DMS153 (cell line): ENCODE measurements around the gene LYZL4.

Source experiments
- DNase-seq: peaks from one replicate; lab custom pipeline; 2025; lab: John Stamatoyannopoulos, UW

LYZL4 gene

DNA sequence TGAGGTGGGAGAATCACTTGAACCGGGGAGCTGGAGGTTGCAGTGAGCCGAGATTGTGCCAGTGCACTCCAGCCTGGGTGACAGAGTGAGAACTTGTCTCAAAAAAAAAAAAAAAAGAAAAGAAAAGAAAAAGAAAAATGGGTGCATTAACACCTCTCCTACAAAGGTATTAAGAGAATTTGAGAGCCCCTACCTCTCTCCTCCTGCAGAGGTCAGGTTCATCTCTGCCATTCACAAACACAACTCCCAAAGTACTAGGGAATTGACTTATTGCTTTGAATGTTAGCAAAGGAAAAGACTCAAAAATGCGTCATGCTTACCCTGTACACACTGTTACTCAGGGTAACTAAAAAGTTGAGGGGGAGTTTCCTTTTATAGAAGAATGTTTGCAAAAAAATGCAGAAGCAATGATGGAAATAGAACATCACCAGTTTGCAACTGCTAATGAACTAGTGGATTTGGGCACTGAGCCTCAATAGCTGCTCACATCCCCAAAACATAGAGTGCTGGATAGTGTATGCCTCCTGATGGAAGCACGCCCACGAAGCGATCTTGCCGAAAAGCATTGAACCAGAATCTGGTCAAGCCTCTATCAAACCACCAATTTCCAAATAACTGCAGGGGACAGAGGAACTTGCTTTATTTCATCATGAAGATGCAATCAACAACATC is 15.5 kb upstream of the LYZL4 start:
- DNase-seq, result no peak

DNA sequence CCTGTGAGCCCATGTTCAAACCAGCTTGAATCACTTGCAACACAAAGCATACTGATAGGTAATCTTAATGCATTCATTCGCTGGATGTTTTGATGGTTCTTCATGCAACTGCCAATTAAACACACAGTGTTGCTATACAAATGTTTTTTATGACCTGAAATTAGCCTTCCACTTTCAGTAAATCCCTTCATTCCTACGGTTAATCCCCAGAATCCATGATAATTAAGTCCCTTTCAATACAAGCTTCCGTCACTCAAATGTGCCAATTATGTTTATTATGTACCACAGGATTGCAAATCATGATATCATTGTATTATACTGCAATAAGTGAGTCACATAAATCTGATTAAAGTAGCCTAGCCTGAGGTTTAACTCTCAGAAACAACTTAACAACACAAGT is 14.5 kb upstream of the LYZL4 start:
- no peak for DNase-seq

DNA sequence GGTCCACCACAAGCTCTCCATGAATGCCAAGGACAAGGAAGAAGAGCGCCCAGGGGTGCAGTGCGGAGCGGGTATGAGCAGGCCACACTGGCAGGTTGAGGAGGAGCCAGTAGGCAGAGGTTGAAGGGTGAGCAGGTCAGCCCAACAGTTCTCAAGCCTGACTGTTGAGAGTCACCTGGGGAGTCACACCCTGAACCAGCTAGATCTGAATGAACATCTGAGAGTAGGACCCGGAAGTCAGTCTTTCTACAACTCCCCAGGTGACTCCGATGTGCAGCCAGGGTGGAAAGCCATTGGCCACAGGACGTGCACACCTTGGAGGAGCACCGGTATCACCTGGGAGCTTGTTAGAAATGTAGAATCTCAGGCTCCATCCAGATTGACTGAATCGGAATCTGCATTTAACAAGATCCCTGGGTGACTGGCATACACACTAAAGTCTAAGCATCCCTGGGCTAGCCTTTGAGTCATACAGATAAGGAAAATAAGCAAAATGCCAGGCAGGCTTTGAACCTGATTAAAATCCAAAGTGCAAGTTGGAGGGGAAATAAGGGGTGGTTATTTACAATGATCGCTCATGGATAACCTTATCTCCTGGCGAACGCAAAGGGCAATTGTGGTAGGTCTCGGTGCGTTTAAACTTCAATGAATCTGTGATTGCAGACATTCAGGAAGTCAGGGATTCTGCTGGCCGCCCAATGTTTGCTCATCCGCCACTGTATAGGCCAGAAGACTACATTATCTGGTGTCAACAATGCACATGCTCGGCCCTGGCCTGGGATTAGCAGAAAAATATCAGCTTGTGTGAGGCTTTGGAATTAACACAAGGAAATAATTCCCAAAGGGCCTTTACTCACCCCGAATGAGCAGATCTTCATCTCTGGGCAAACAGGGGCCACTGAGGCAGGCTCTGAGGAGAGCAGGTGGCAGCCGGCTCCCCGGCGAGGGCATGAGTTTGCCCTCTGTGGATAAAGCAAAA is 11.7 kb upstream of the LYZL4 start:
- peak; percentile 9 for DNase-seq

DNA sequence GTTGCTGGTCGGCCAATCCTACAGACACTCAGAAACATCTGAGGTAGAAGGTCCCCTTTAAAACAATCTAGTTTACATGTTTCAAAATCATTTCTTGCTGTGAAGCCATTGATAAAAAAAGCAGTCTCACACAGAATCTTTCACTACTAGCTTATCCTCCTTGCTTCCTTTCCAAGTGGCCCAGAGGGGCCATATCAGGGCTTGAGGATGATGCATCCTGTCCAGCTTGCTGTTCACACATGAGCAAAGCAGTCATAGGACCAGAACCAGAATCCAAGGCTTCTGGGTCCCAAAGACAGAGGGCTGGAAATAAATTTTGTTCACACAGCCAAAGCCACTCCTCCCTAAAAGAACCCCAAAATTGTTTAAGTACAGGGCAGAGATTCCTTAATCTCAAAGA is 9.2 kb upstream of the LYZL4 start:
- no peak for DNase-seq

DNA sequence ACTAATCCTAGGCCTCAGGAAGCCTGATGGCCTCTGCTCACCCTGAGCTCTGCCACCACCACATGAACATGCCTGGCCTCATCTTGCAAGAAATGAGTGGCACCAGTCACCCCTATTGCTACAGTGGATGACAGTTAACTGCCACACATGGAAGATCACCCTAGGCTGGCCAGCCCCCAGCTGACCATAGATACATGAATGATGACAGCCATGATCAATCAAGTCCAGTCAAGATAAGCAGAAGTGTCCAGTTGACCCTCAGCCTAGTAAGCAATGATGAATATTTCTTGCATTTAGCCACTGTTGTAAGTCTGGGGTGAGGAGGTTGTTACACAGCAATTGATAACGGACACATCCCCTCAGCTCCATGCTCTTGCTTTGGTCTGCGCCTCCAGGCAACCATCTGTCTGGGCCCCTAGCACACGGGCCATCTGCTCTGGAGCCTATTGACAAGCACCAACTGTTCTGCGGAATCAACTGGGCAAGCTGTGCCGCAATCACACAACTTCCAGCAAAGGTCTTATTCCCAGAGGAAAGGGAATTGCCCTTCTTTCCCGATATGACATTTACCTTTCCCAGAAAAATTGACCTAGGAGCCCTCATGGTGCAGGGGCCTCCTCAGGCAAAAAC is 2.2 kb upstream of the LYZL4 start:
- no peak for DNase-seq

DNA sequence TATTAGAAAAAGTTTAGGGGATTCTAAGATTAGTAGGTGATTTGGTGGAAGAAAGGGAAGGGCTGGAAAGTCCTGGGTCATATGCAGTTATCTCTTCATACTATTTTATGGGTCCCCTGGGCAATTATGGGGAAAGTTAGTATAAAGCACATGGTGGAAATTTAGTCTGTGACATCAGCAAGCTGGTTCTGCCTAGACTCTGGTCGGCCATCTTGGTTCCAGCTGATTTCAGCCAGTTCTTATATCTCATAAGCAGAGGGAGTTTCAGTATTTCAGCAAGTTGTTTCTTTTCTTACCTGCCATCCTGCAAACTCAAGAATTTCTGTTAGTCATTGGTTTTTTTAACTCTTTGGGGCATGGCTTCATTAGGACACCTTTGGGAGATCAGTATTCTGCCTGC is 1.0 kb upstream of the LYZL4 start:
- no peak for DNase-seq

DNA sequence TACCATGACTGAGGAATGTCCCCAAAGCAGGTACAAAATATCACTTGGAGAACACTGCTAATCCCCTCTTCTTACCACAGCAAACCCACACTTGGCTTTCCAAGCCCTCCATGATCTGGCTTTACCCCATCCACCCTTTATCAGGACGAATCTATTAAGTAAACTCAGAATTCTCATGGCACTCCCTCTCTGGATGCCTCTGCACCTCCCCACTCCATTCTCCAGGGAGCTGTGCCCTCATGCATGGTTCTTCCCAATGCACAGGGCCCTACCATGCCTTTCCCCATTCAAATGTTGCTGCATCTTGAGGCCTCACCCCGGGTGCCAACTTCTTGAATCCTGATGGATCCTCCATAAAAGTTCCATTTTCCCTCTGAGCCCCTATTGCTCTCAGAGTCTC is 2.3 kb downstream of the LYZL4 start:
- DNase-seq, result no peak

DNA sequence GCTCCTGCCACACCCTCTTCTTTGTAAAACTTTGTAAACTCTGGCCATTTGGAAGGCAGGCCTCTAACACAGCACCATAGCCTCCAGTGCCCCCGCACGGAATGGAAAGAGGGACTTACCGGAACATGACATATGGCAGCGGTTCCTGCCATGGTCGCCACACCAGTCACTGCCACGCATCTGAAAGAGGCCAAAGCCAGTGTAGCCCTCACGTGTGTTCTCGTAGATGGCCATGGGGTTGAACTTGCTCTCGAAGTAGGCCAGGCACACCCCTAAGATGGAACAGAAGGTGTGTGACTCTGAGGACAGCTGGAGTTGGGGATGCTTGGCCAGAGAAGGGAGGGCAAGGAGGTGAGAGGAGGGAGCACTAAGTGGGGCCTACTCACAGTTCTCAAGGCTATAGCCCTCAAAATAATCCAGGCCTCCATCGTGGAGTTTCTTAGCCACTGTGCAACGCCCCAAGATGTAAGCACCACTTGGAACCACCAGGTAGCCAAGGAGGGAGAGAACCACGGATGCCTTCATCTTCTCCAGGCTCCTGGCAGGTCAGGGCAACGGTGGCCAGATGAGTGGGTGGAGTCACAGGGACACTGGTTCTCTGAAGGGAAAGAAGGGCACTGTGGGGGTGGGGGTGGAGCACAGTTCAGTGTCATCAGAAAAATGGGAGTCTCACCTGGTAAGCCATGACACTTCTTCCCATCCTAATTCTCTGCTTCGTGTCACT is 3.5 kb downstream of the LYZL4 start:
- no peak for DNase-seq

DNA sequence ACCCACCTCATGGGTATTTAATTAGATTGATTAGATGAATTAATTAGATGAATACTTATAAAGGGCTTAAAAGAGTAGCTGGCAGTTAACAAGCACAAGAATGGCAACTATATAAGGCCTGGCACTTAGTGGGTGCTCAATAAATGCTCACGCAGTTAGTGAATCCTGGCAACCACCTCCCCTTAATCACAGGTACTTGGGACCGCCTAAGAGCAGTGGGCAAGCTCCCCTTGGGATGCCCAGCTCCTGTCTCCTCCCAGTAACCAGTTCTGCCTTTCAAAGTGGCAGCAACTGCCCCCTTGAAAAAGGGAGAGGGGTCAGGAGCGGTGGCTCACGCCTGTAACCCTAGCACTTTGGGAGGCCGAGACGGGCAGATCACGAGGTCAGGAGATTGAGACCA is 4.6 kb downstream of the LYZL4 start:
- no peak for DNase-seq

DNA sequence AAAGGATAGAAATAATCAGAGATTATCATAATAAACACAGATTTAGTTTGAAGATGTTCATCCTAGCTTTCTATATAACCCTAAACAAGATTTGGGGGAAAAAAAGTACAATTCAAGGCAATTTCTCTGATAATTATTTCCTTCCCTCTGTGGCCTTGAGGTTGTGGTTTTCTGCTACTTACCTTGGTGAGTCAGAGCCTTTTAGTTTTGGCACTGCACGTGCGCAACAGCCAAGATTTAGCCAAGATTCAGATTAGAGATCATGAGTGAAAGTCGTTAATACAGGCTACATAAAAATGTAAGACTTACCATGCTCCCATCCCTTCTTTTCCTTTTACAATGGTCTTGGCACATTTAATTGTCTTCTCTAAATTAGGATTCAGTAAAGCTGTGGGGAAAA is 6.7 kb downstream of the LYZL4 start:
- no peak for DNase-seq

DNA sequence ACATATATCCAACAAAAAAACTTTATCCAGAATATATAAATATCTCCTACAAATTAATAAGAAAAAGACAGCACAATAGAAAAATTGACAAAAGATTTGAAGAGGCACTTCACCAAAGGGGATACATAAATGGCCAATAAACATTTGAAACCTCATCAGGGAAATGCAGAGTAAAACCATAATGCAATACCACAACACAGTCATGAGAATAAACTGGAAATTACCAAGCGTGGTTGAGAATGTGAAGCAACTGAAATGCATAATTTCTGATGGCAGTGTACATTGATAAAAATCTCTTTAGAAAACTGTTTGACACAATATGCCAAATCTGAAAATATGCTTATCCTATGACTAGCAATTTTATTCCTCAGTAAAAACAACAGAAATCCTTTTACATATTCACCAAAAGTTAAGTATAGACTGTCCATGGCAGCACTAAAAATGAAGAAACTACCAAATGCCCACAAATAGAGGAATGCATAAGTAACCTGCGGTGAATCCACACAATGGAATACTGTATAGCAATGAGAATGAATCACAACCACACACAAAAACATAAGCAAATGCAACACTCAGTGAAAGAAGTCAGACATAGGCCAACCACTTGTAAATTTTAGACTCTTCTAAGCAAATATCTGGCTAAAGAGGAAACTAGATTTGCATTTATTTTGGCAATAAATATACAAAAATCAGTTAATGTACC is 7.9 kb downstream of the LYZL4 start:
- DNase-seq, result no peak

DNA sequence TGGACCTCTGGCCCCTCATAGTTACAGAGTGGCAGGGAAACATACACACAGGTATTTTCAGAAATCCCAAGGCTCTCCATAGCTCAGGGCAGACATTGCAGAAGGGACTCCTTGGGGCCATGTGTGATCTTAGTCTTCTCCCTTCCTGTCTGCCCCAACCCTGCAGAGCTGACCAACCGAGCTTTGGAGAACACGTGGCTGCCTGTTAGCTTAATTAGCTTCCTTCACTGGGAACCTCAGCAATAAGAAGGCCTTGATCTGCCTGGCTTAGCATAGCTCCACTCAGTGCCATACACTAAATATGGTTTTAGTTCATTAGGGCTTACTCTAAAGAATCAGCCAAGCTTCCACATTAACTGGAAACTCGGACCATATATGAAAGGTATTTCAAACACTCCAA is 12.3 kb downstream of the LYZL4 start:
- DNase-seq, result no peak

DNA sequence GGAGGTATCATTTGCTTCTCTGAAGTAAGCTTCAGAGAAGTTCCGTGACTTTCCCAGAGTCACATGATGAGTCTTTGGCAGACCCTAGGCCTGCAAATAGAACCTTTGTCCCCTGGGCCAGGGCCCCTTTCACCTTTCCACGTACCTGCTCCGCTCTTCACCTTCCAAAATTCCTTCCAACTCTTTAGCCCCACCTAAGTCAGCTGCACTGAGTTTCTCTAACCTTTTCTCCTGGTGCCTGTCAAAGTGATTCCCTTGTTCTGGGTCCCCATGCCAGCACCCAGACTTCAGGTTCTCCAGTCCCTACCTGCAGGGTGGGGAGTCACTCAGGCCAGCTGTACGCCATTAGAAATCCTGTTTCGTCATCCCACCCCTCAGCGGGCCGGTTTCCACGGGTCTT is 12.8 kb downstream of the LYZL4 start:
- no peak for DNase-seq

DNA sequence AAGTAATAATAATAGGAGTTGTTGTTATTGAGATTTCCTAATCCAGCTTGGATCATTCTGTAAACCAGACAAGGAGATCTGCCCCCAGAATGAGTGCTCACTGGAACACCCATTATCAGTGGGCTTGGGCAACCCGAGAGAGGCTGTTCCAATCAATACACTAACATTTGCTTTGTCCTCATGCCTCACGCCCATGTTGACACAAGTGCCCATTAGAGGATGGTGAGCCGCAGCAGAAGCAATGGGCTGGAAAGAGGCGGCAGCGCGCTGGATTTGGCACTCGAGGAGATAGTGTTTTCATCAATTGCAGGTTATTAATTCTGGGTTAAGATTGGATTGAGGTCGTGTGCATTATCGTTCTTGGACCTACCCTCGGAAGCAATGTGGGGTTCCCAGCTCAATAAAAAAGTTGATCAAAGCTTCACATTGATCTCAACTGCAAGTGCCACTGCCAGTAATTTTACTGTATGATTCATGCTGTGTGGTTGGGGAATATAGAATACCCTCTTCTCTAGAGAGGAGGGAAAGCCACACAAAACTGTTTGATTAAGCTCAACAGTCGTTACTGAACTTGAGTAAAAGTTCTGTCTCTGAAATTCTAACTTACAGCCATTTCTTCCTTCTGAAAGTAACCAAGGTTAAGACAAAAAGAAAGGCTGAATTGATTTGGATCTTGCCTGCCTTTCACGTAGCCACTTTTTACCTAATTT is 15.7 kb downstream of the LYZL4 start:
- peak; percentile 36 for DNase-seq

DNA sequence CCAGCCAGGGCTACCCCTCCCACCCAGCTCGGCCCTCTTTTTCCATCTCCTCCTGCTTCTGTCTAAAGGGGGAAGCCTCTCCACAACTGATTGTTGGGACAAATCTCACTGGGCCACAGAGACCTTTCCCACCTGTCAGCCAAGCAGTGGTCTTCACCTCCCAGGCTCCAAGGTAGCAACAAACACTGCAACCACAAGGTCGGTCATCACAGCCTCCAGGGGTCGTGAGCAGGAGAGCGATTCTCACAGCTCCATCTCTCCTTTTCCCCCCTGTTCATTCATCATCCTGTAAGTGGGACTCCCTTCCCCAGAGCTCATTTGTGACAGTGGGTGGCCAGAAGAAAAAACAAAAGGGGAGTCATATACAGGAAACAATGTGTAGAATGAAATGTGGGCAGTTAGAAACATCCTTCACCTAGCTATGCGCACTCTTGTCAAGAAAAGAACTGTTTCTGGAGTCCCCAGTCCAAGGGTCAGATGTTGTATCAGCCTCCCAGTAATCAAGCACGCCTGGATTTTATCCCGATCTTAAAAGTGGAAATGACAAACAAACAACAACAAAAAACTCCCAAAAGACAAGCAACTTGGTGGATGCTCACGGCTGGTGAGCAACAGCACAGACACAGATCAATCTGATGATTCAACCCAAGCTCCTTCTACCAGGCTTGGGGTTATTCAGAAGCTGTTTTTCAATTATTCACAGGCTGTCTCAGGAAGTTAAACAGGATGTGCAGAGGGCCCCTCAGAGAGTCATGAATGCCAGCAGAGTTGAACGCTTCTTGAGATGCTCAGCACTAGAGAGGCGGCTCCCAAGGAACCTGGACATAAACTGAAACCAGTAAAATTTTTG is 22.4 kb downstream of the LYZL4 start:
- no peak for DNase-seq

DNA sequence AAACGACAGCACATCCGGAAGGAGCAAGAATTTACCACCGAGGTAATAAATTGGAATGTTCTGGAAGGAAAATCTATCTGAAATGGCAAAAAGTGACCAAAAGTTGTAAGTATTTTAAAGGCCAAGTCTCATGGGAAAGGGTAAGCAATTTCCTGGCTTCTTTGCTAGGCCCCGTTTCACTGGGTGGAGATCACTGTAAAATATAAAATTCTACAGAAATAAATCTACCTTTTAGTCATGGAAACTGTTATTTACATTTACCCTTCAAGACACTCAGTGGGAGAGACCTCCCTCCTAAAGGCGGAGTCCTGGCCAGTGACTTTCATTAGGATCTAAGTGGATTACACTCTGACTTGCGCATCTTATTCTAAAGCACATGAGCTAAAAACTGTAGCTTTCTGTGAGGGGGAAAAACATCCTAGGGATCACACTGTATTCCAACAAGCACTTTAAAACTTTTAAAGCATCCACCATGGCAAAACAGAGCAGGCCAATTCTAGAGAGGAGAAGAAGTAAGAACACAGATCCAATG is 28.8 kb downstream of the LYZL4 start:
- no peak for DNase-seq

DNA sequence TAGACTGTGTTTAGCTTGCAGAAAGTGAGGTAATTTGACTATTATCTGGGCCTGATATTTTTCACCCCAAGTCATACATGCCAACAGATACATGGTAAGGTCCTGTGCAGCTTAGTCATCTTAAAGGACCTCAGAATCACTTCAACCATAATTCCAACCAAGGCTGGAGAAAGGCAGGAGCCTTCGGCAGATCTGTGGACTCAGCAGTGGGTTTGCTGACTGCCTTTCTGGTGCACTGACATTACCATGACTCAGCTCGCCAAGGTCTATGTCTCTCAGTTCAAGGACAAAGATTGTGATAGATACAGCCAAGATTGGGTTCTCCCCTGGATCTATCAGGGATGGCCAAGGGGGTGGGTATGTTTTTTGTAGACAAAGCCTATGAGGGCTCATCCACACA is 32.7 kb downstream of the LYZL4 start:
- DNase-seq, result no peak

DNA sequence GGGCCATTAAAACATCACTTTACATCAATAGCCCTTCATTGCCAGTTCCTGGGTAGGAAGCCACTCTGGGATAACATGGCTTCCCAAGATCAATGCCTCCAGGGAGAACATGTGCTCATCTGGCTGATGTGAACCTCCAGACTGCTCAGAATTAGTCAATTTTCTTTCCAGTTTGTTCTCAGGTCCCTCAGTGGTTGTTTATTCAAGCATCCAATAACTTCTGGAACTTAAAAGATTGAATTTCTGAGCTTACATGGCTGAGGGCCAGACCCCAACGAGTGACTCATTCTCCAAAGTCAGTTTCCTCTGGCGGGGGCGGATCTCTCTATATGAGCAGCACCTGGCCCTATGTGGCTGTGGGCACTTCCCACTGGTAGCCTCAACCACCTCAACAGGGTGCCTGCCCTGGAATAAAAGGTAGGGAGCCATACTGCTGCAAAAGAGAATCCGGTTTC is 34.0 kb downstream of the LYZL4 start:
- DNase-seq, result no peak

DNA sequence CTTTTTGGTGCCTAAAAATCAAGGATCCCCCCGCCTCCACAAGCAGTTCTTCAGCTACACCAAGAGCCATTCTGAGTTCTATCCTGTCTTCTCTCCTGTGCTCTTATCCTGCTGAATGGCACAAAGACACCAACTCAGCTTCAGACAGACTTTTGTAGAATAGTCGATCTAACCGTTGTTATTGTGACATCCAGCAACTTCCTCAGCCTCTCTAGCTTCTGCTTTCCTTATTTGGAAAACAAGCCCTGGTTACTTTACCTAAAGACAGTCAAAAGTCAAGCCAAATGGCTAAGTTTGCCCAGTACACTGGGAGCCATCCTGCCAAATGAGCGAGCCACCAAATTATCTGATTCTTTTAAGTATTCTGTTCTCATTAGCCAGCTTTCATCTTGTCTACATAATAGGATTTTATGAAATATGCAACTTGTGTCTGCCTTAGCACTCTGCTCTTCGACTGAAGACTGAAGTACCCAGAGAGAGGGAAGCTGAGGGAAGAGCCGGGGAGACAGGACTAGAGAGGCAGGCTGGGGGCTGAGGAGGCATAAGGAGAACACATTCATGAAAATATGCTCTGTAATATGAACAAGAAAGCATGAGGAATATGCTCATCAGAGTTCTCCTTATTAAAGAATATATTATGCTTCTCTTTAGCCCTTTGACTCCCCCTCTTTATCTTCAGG is 35.1 kb downstream of the LYZL4 start:
- no peak for DNase-seq
